SK-N-SH treated with all-trans-retinoic acid at 6 μM for 48 hours (cell line): ENCODE data around the gene CLSTN2.

Experiments
- ATAC-seq: fragments of 200-7000 bp; cut with Tn5 transposase; 3 replicates; pipeline ENCODE4 v1.9.1; 2020; ENCODE audit warnings: mild to moderate bottlenecking, moderate library complexity
- BACH2 ChIP-seq: fragments of 250-450 bp; sonication (Bioruptor Pico); IDR thresholded peaks from 2 replicates; pipeline ENCODE4 v1.9.0; 2021; ENCODE audit warnings: mild to moderate bottlenecking, borderline replicate concordance
- CREB5 ChIP-seq: fragments of 250-450 bp; sonication (Bioruptor Pico); IDR thresholded peaks from 2 replicates; pipeline ENCODE4 v1.5.1; 2020; ENCODE audit warnings: low read depth, mild to moderate bottlenecking, moderate library complexity
- CSDC2 ChIP-seq: fragments of 250-450 bp; sonication (Bioruptor Pico); IDR thresholded peaks from 2 replicates; pipeline ENCODE4 v1.5.0; 2020; ENCODE audit warnings: mild to moderate bottlenecking, moderate library complexity
- ESRRG ChIP-seq: fragments of 250-450 bp; sonication (Bioruptor Pico); IDR thresholded peaks from 2 replicates; pipeline ENCODE4 v1.6.1; 2021; ENCODE audit warnings: mild to moderate bottlenecking
- GLIS3 ChIP-seq: fragments of 250-450 bp; sonication (Bioruptor Pico); IDR thresholded peaks from 2 replicates; pipeline ENCODE4 v1.5.0; 2020; ENCODE audit warnings: mild to moderate bottlenecking, moderate library complexity
- OSR1 ChIP-seq: fragments of 250-450 bp; sonication (Bioruptor Pico); IDR thresholded peaks from 2 replicates; pipeline ENCODE4 v1.8.0; 2022; ENCODE audit warnings: moderate library complexity, mild to moderate bottlenecking, inconsistent platforms
- PATZ1 ChIP-seq: fragments of 250-450 bp; sonication (Bioruptor Pico); IDR thresholded peaks from 2 replicates; pipeline ENCODE4 v1.8.0; 2020; ENCODE audit warnings: mild to moderate bottlenecking, moderate library complexity, borderline replicate concordance
- POU6F1 ChIP-seq: fragments of 250-450 bp; sonication (Bioruptor Pico); IDR thresholded peaks from 2 replicates; pipeline ENCODE4 v1.8.0; 2021; ENCODE audit warnings: low read depth, mild to moderate bottlenecking, moderate library complexity, borderline replicate concordance
- PPARA ChIP-seq: fragments of 250-450 bp; sonication (Bioruptor Pico); IDR thresholded peaks from 2 replicates; pipeline ENCODE4 v1.5.0; 2020; ENCODE audit warnings: mild to moderate bottlenecking, borderline replicate concordance
- RARB ChIP-seq: fragments of 250-450 bp; sonication (Bioruptor Pico); IDR thresholded peaks from 2 replicates; pipeline ENCODE4 v1.8.0; 2021; ENCODE audit warnings: mild to moderate bottlenecking, moderate library complexity
- SNAI2 ChIP-seq: fragments of 250-450 bp; sonication (Bioruptor Pico); IDR thresholded peaks from 2 replicates; pipeline ENCODE4 v1.5.0; 2020; ENCODE audit warnings: mild to moderate bottlenecking, moderate library complexity
- TCF4 ChIP-seq: fragments of 250-450 bp; sonication (Bioruptor Pico); IDR thresholded peaks from 2 replicates; pipeline ENCODE4 v1.8.0; 2021; ENCODE audit warnings: mild to moderate bottlenecking, moderate library complexity, borderline replicate concordance
- TOX ChIP-seq: fragments of 250-450 bp; sonication (Bioruptor Pico); IDR thresholded peaks from 2 replicates; pipeline ENCODE4 v1.8.0; 2021; ENCODE audit warnings: mild to moderate bottlenecking, moderate library complexity, borderline replicate concordance
- ZC3H10 ChIP-seq: fragments of 250-450 bp; sonication (Bioruptor Pico); IDR thresholded peaks from 2 replicates; pipeline ENCODE4 v1.5.1; 2021; ENCODE audit warnings: mild to moderate bottlenecking, moderate library complexity
- ZFP3 ChIP-seq: fragments of 250-450 bp; sonication (Bioruptor Pico); IDR thresholded peaks from 2 replicates; pipeline ENCODE4 v1.5.0; 2020; ENCODE audit warnings: mild to moderate bottlenecking, moderate library complexity
- ZFP30 ChIP-seq: fragments of 450-650 bp; formaldehyde crosslinking; IDR thresholded peaks from 2 replicates; pipeline ENCODE4 v1.5.0; 2022; ENCODE audit warnings: mild to moderate bottlenecking, moderate library complexity
- ZNF565 ChIP-seq: fragments of 450-650 bp; formaldehyde crosslinking; conservative IDR thresholded peaks from 2 replicates; pipeline ENCODE4 v1.5.0; 2020; ENCODE audit warnings: low read depth, mild to moderate bottlenecking, moderate library complexity
- ZNF70 ChIP-seq: fragments of 450-650 bp; formaldehyde crosslinking; IDR thresholded peaks from 2 replicates; pipeline ENCODE4 v1.5.0; 2020; ENCODE audit warnings: mild to moderate bottlenecking, moderate library complexity
- ZNF8 ChIP-seq: fragments of 450-650 bp; formaldehyde crosslinking; IDR thresholded peaks from 2 replicates; pipeline ENCODE4 v1.5.0; 2020; ENCODE audit warnings: mild to moderate bottlenecking, moderate library complexity
- TF ChIP-seq, protein P1 (sequence below): fragments of 250-450 bp; sonication (Bioruptor Pico); IDR thresholded peaks from 2 replicates; pipeline ENCODE4 v1.5.1; 2021; ENCODE audit warnings: mild to moderate bottlenecking, moderate library complexity
- TF ChIP-seq, protein P2 (sequence below): fragments of 250-450 bp; sonication (Bioruptor Pico); IDR thresholded peaks from 2 replicates; pipeline ENCODE4 v1.5.0; 2020; ENCODE audit warnings: mild to moderate bottlenecking, moderate library complexity

The CLSTN2 gene

GRCh38 chr3:140459462-140459861 lies 524.5 kb downstream of the CLSTN2 start:
- ATAC-seq: no peak
- TF ChIP-seq, protein P1, sequence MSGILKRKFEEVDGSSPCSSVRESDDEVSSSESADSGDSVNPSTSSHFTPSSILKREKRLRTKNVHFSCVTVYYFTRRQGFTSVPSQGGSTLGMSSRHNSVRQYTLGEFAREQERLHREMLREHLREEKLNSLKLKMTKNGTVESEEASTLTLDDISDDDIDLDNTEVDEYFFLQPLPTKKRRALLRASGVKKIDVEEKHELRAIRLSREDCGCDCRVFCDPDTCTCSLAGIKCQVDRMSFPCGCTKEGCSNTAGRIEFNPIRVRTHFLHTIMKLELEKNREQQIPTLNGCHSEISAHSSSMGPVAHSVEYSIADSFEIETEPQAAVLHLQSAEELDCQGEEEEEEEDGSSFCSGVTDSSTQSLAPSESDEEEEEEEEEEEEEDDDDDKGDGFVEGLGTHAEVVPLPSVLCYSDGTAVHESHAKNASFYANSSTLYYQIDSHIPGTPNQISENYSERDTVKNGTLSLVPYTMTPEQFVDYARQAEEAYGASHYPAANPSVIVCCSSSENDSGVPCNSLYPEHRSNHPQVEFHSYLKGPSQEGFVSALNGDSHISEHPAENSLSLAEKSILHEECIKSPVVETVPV (CRISPR knock-in tag): no peak
- TF ChIP-seq TCF4 (CRISPR knock-in tag) (no peak), POU6F1 (CRISPR knock-in tag) (no peak), GLIS3 (no peak), RARB (no peak), ZC3H10 (CRISPR knock-in tag) (no peak), PPARA (no peak), ZNF70 (no peak), ZNF565 (CRISPR knock-in tag) (no peak), BACH2 (no peak), CREB5 (no peak), PATZ1 (CRISPR knock-in tag) (no peak), TOX (CRISPR knock-in tag) (no peak)
- TF ChIP-seq, protein P2, sequence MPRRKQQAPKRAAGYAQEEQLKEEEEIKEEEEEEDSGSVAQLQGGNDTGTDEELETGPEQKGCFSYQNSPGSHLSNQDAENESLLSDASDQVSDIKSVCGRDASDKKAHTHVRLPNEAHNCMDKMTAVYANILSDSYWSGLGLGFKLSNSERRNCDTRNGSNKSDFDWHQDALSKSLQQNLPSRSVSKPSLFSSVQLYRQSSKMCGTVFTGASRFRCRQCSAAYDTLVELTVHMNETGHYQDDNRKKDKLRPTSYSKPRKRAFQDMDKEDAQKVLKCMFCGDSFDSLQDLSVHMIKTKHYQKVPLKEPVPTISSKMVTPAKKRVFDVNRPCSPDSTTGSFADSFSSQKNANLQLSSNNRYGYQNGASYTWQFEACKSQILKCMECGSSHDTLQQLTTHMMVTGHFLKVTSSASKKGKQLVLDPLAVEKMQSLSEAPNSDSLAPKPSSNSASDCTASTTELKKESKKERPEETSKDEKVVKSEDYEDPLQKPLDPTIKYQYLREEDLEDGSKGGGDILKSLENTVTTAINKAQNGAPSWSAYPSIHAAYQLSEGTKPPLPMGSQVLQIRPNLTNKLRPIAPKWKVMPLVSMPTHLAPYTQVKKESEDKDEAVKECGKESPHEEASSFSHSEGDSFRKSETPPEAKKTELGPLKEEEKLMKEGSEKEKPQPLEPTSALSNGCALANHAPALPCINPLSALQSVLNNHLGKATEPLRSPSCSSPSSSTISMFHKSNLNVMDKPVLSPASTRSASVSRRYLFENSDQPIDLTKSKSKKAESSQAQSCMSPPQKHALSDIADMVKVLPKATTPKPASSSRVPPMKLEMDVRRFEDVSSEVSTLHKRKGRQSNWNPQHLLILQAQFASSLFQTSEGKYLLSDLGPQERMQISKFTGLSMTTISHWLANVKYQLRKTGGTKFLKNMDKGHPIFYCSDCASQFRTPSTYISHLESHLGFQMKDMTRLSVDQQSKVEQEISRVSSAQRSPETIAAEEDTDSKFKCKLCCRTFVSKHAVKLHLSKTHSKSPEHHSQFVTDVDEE (CRISPR knock-in tag): no peak

GRCh38 chr3:140461250-140461649 lies 526.3 kb downstream of the CLSTN2 start:
- TF ChIP-seq ESRRG (CRISPR knock-in tag) (no peak), ZNF70 (no peak), ZC3H10 (CRISPR knock-in tag) (no peak), ZNF565 (CRISPR knock-in tag) (no peak), ZFP3 (CRISPR knock-in tag) (no peak), TOX (CRISPR knock-in tag) (no peak), BACH2 (no peak), SNAI2 (no peak), PATZ1 (CRISPR knock-in tag) (no peak), ZNF8 (CRISPR knock-in tag) (no peak), TCF4 (CRISPR knock-in tag) (no peak), CREB5 (no peak), ZFP30 (no peak), CSDC2 (CRISPR knock-in tag) (no peak), PPARA (no peak), OSR1 (CRISPR knock-in tag) (no peak), POU6F1 (CRISPR knock-in tag) (no peak), GLIS3 (no peak)
- TF ChIP-seq, protein P1 (CRISPR knock-in tag): no peak
- ATAC-seq: no peak
